ENCODE results near the gene ATP8B2.
"Not testable (repeated sequence)": the region's sequence is repeated elsewhere in the genome, so short reads cannot be mapped to it uniquely, and the experiment has no call there.

ATP8B2 gene

GRCh38 chr1:154324669-154325582 lies at the start of gene ATP8B2:
TSS of gene ATP8B2 (plus strand) at chr1:154325525. CDS start at chr1:154328142, 2,617 bp downstream.
- peak; percentile 76 to 90 for DNase-seq

- no peak for DNase-seq
These were observed 48.5 kb upstream of the ATP8B2 start for GRCh38 chr1:154276797-154277196.

GRCh38 chr1:154287591-154287990 lies 37.7 kb upstream of the ATP8B2 start:
- DNase-seq = not testable (repeated sequence)

- peak in 1 of 2 experiments; percentile 26 for DNase-seq
These were observed 36.7 kb upstream of the ATP8B2 start for GRCh38 chr1:154288661-154289060.

GRCh38 chr1:154290921-154291320 lies 34.4 kb upstream of the ATP8B2 start:
- no peak for DNase-seq

- DNase-seq = no peak
These were observed 29.7 kb upstream of the ATP8B2 start for GRCh38 chr1:154295408-154296235.

GRCh38 chr1:154301582-154301981 lies 23.7 kb upstream of the ATP8B2 start:
- DNase-seq = no peak

- no peak for DNase-seq
These were observed 20.5 kb upstream of the ATP8B2 start for GRCh38 chr1:154304664-154305337.

- DNase-seq = no peak
These were observed 19.2 kb upstream of the ATP8B2 start for GRCh38 chr1:154306151-154306550.

GRCh38 chr1:154307670-154308270 lies 17.6 kb upstream of the ATP8B2 start:
- not testable (repeated sequence) for DNase-seq

- DNase-seq = not testable (repeated sequence)
These were observed 16.2 kb upstream of the ATP8B2 start for GRCh38 chr1:154309136-154309535.

- not testable (repeated sequence) for DNase-seq
These were observed 12.9 kb upstream of the ATP8B2 start for GRCh38 chr1:154312229-154313065.

GRCh38 chr1:154313066-154313356 lies 12.3 kb upstream of the ATP8B2 start:
- no peak for DNase-seq

GRCh38 chr1:154314226-154314625 lies 11.1 kb upstream of the ATP8B2 start:
- DNase-seq = not testable (repeated sequence)

- no peak for DNase-seq
These were observed 8.6 kb upstream of the ATP8B2 start for GRCh38 chr1:154316704-154317103.

GRCh38 chr1:154318386-154318785 lies 6.9 kb upstream of the ATP8B2 start:
- DNase-seq = no peak

GRCh38 chr1:154320882-154321608 lies 4.3 kb upstream of the ATP8B2 start, which contains the start of gene AQP10:
TSS of gene AQP10 (plus strand) at chr1:154321093. CDS start at chr1:154321156, 63 bp downstream.
- no peak for DNase-seq

GRCh38 chr1:154321609-154321934 lies 3.8 kb upstream of the ATP8B2 start:
- DNase-seq = not testable (repeated sequence)

GRCh38 chr1:154323493-154323892 lies 1.8 kb upstream of the ATP8B2 start:
- DNase-seq = no peak

- DNase-seq = no peak
These were observed 1.1 kb upstream of the ATP8B2 start for GRCh38 chr1:154324241-154324640.
